K562 (cell line): ENCODE measurements around the gene DRG1. TPM values are rescaled to one million over a fixed set of nuclear protein-coding genes. Genes with fewer than 3 reads are reported as not detected.

Source experiments
- ATAC-seq: fragments of 200-7000 bp; cut with Tn5 transposase; 3 replicates; pipeline ENCODE4 v1.9.1; 2020; ENCODE audit warnings: moderate library complexity
- Bru-seq: library from RNA; stranded (reverse); fragments of 400-500 nt; gene quantifications from one replicate; lab custom pipeline; 2021; lab: Mats Ljungman, UMichigan
- BruChase-seq, 2 experiments: library from RNA; stranded (reverse); fragments of 400-500 nt; gene quantifications; one replicate each; lab custom pipeline; 2021; lab: Mats Ljungman, UMichigan
- BruUV-seq: library from RNA; stranded (reverse); fragments of 400-500 nt; replicated peaks from 2 replicates; lab custom pipeline; 2021; lab: Mats Ljungman, UMichigan
- CTCF ChIA-PET: fragments of 300-600 bp; formaldehyde crosslinking; extraction: SDS; loops from one replicate; lab custom pipeline; 2021; ENCODE audit warnings: low intra/inter-chr PET ratio; lab: Yijun Ruan, JAX
- POLR2A ChIA-PET: fragments of 300-600, 350-650 bp; sonication (Branson Sonifier 250); formaldehyde crosslinking; extraction: SDS; loops from one replicate; lab custom pipeline; 2021; ENCODE audit warnings: antibody characterized with exemption, inconsistent platforms; lab: Yijun Ruan, JAX
- DNase-seq, 4 experiments: peaks; one replicate each; pipeline versions ENCODE4 v3.0.0 to v3.0.0-alpha.2; 2011 to 2018; ENCODE audit warnings: low spot score in 3 of 4, mixed read lengths in 3 of 4; ENCODE audit errors: extremely low read depth in 1 of 4
- FAIRE-seq: peaks from 2 replicates; lab custom pipeline; 2011; peaks lifted over from hg19 to GRCh38; lab: Jason Lieb, UNC
- H2AFZ ChIP-seq: 2 replicates; pipeline ENCODE4 v1.6.0; 2011; ENCODE audit warnings: low read depth, low read length, control low read depth, inconsistent platforms
- H3K27ac ChIP-seq: fragments of 200-600 bp; 3 replicates; pipeline ENCODE4 v1.8.0; 2011; ENCODE audit warnings: low read depth, mild to moderate bottlenecking, control low read depth, inconsistent platforms, low read length, moderate library complexity, mixed read lengths; ENCODE audit errors: extremely low read depth
- H3K27me3 ChIP-seq, 2 experiments: fragments of 300-600 bp in 1 of 2; 2 replicates in 1 of 2; 3 replicates in 1 of 2; pipeline versions ENCODE4 v1.6.0 to v1.8.0; 2011; ENCODE audit warnings: inconsistent platforms in 2 of 2, low read length in 2 of 2, mild to moderate bottlenecking in 1 of 2, mixed read lengths in 1 of 2, moderate library complexity in 1 of 2; ENCODE audit not compliant: control insufficient read depth in 2 of 2, insufficient read depth in 2 of 2
- H3K36me3 ChIP-seq: fragments of 300-600 bp; 3 replicates; pipeline ENCODE4 v1.8.0; 2011; ENCODE audit warnings: mild to moderate bottlenecking, low read length, inconsistent platforms; ENCODE audit not compliant: control insufficient read depth, insufficient read depth
- H3K4me1 ChIP-seq, 2 experiments: fragments of 200-600 bp in 1 of 2; replicated peaks in 1 of 2; 2 replicates in 1 of 2; 3 replicates in 1 of 2; pipeline versions ENCODE4 v1.5.1 to v1.8.0; 2011; ENCODE audit warnings: inconsistent platforms in 2 of 2, low read length in 2 of 2, mild to moderate bottlenecking in 1 of 2, mixed read lengths in 1 of 2, moderate library complexity in 1 of 2; ENCODE audit not compliant: control insufficient read depth in 2 of 2, insufficient read depth in 2 of 2
- H3K4me2 ChIP-seq: 2 replicates; pipeline ENCODE4 v1.6.1; 2011; ENCODE audit warnings: low read length, control low read depth, inconsistent platforms, mixed read lengths; ENCODE audit not compliant: insufficient read depth
- H3K4me3 ChIP-seq: fragments of 200-600 bp; sonication (generic), shearing (Covaris generic); 2 replicates; pipeline ENCODE4 v1.5.1; 2016; ENCODE audit warnings: control low read depth, inconsistent platforms
- H3K79me2 ChIP-seq: fragments of 200-600 bp; 3 replicates; pipeline ENCODE4 v1.8.0; 2011; ENCODE audit warnings: low read length, inconsistent platforms; ENCODE audit not compliant: control insufficient read depth, insufficient read depth
- H3K9ac ChIP-seq, 2 experiments: 2 replicates each; pipeline versions ENCODE4 v1.6.0 to v1.6.1; 2011; ENCODE audit warnings: low read depth in 2 of 2, low read length in 2 of 2, control low read depth in 1 of 2, inconsistent platforms in 1 of 2, mild to moderate bottlenecking in 1 of 2, mixed read lengths in 1 of 2; ENCODE audit not compliant: insufficient read depth in 1 of 2
- H3K9me1 ChIP-seq: one replicate; pipeline ENCODE4 v1.6.0; 2011; ENCODE audit warnings: inconsistent platforms, mild to moderate bottlenecking, low read length, moderate library complexity; ENCODE audit not compliant: control insufficient read depth, insufficient read depth
- H3K9me3 ChIP-seq: replicated peaks from 2 replicates; pipeline ENCODE4 v1.5.1; 2011; ENCODE audit warnings: low read depth, low read length, inconsistent platforms; ENCODE audit not compliant: control insufficient read depth, insufficient read depth
- H4K20me1 ChIP-seq: replicated peaks from 2 replicates; pipeline ENCODE4 v1.6.1; 2011; ENCODE audit warnings: low read length, inconsistent platforms, mixed read lengths; ENCODE audit not compliant: control insufficient read depth, insufficient read depth
- ARID4B ChIP-seq: sonication (generic); formaldehyde crosslinking; IDR thresholded peaks from 2 replicates; pipeline ENCODE4 v1.8.0; 2022; ENCODE audit warnings: mild to moderate bottlenecking, missing genetic modification reagents
- CBFB ChIP-seq: sonication (generic); formaldehyde crosslinking; IDR thresholded peaks from 2 replicates; pipeline ENCODE4 v1.4.0; 2020; ENCODE audit warnings: mild to moderate bottlenecking, missing genetic modification reagents
- CTBP1 ChIP-seq: fragments of 450-650 bp; IDR thresholded peaks from 2 replicates; pipeline ENCODE4 v1.6.1; 2016; ENCODE audit warnings: borderline replicate concordance
- EP400 ChIP-seq: fragments of 450-650 bp; IDR thresholded peaks from 2 replicates; pipeline ENCODE4 v1.6.1; 2017; ENCODE audit warnings: antibody characterized with exemption, mild to moderate bottlenecking, moderate library complexity
- FOXK1 ChIP-seq: sonication (generic); formaldehyde crosslinking; IDR thresholded peaks from 2 replicates; pipeline ENCODE4 v1.8.0; 2022; ENCODE audit warnings: missing genetic modification reagents, mild to moderate bottlenecking, borderline replicate concordance
- MAFF ChIP-seq: IDR thresholded peaks from 2 replicates; pipeline ENCODE4 v1.6.1; 2012; ENCODE audit warnings: low read length, improper control_type of control experiment
- MAZ ChIP-seq, 2 experiments: fragments of 450-650 bp in 1 of 2; sonication (generic) in 1 of 2; formaldehyde crosslinking; IDR thresholded peaks in 1 of 2; conservative IDR thresholded peaks in 1 of 2; 2 replicates each; pipeline versions ENCODE4 v1.4.0 to v1.5.0; 2020; ENCODE audit warnings: mild to moderate bottlenecking in 1 of 2, missing genetic modification reagents in 1 of 2
- PCBP1 ChIP-seq: fragments of 200-400 bp; formaldehyde crosslinking; IDR thresholded peaks from 2 replicates; pipeline ENCODE4 v1.6.1; 2018; ENCODE audit warnings: mild to moderate bottlenecking, low read depth, low read length; ENCODE audit not compliant: poor library complexity, severe bottlenecking
- POLR2AphosphoS5 ChIP-seq: IDR thresholded peaks from 2 replicates; pipeline ENCODE4 v1.6.1; 2011; ENCODE audit warnings: mild to moderate bottlenecking, low read depth, low read length, moderate library complexity; ENCODE audit not compliant: control insufficient read depth, insufficient read depth
- ZNF316 ChIP-seq: fragments of 450-650 bp; IDR thresholded peaks from 2 replicates; pipeline ENCODE4 v1.6.1; 2016
- ZNF444 ChIP-seq: fragments of 250-450 bp; sonication (Bioruptor Pico); IDR thresholded peaks from 2 replicates; pipeline ENCODE4 v1.4.0; 2020; ENCODE audit warnings: mild to moderate bottlenecking, moderate library complexity
- WGBS: fragments of 100-300 bp; shearing (Covaris generic); methylation state at CpG from one replicate; pipeline ENCODE4 v1.1.6; 2016; ENCODE audit warnings: low coverage, mixed read lengths; ENCODE audit not compliant: insufficient coverage; ENCODE audit errors: missing lambda C conversion rate; 5-methylcytosine and 5-hydroxymethylcytosine counted together
- in situ Hi-C: fragments of 300-500 bp; cut with MboI; formaldehyde crosslinking; loops from 4 replicates; pipeline ENCODE4 v1.15.0; 2018; ENCODE audit warnings: inconsistent platforms, mixed read lengths
- intact Hi-C: fragments of 100-400 bp; cut with micrococcal nuclease; formaldehyde crosslinking; loops from 2 replicates; pipeline ENCODE4 v1.14.2; 2022
- long read RNA-seq, 3 experiments: library from polyadenylated mRNA in 2 of 3; library from RNA in 1 of 3; unstranded in 2 of 3; stranded (forward) in 1 of 3; transcript quantifications; one replicate each; pipeline ENCODE4 v2.0.0, GENCODE V29; 2019 to 2022
- polyA minus RNA-seq, 3 experiments: library from RNA; depleted of rRNA, polyadenylated mRNA; stranded (reverse); fragments of >200 nt; gene quantifications; 2 replicates each; pipeline ENCODE4 v1.2.3, GENCODE V29; 2011
- polyA plus RNA-seq, 8 experiments: library from polyadenylated mRNA; depleted of rRNA in 4 of 8; stranded (reverse) in 5 of 8; unstranded in 3 of 8; fragments of >200 nt; fragmentation: Nextera tagmentation in 2 of 8; fragmentation: Illumina TruSeq in 1 of 8; extraction: Ambion mirVana in 2 of 8; extraction: Trizol in 1 of 8; gene quantifications; 2 replicates each; pipeline versions ENCODE4 v1.2.1 to v1.2.3, GENCODE V29; 2011 to 2014; ENCODE audit warnings: inconsistent platforms in 1 of 8, missing spikeins in 1 of 8
- total RNA-seq, 7 experiments: library from RNA; depleted of rRNA in 6 of 7; stranded (reverse); fragments of >200 nt in 6 of 7; fragmentation: Illumina TruSeq in 2 of 7; extraction: Trizol in 2 of 7; gene quantifications; 2 replicates each; pipeline versions ENCODE4 v1.2.1 to v1.2.3, GENCODE V29; 2011 to 2021; ENCODE audit warnings: low replicate concordance in 1 of 7

The DRG1 gene
- 148 TPM in 2 replicates for total RNA-seq (2011; cell fraction: chromatin; rRNA removed; ENCODE audit: low replicate concordance)
- 64.6 and 67.4 TPM in 2 replicates for total RNA-seq (2011; cell fraction: nucleolus; rRNA removed)
- total RNA-seq (2011; cell fraction: nucleoplasm; rRNA removed): 84.0 and 90.9 TPM in 2 replicates
- 77.1 and 87.6 TPM in 2 replicates for total RNA-seq (2014; rRNA removed)
- 93.3 and 98.6 TPM in 2 replicates for total RNA-seq (2014; rRNA removed; fragmentation: Illumina TruSeq; extraction: Trizol)
- 85.8 and 90.9 TPM in 2 replicates for total RNA-seq (2015; rRNA removed; fragmentation: Illumina TruSeq; extraction: Trizol)
- total RNA-seq (2021): 76.4 and 76.5 TPM in 2 replicates
- 84.1 and 111 TPM in 2 replicates for polyA plus RNA-seq (2011; rRNA removed)
- polyA plus RNA-seq (2011; cell fraction: cytosol; rRNA removed): 37.5 and 59.5 TPM in 2 replicates
- polyA plus RNA-seq (2011; cell fraction: nucleus; rRNA removed): 34.1 and 46.3 TPM in 2 replicates
- 61.8 and 93.0 TPM in 2 replicates for polyA plus RNA-seq (2012)
- 96.4 and 114 TPM in 2 replicates for polyA plus RNA-seq (2014; fragmentation: Illumina TruSeq; extraction: Trizol)
- 100 to 1,000 TPM; 159 to 211 TPM for polyA plus RNA-seq (2014; fragmentation: Nextera tagmentation; extraction: Ambion mirVana)
- 79.7 and 86.4 TPM in 2 replicates for polyA plus RNA-seq (2014; rRNA removed)
- polyA minus RNA-seq (2011; rRNA and poly(A)+ RNA removed): 123 and 191 TPM in 2 replicates
- polyA minus RNA-seq (2011; cell fraction: cytosol; rRNA and poly(A)+ RNA removed): 47.2 and 50.0 TPM in 2 replicates
- polyA minus RNA-seq (2011; cell fraction: nucleus; rRNA and poly(A)+ RNA removed): 20.7 and 35.9 TPM in 2 replicates
- Bru-seq, nascent RNA: percentile 63 among the genes with signal in this experiment
- percentile 66 among the genes with signal in this experiment for BruChase-seq, experiment 1, labeled RNA remaining after a 2-hour chase
- BruChase-seq, experiment 2, labeled RNA remaining after a 6-hour chase: percentile 65 among the genes with signal in this experiment
- long read RNA-seq, experiment 1, transcript DRG1-201 (9 exons, 1,746 nt): major isoform, 201 of 297 reads
- long read RNA-seq, experiment 1, partial matches to known transcripts: 72 of 297 reads
- long read RNA-seq, experiment 1, other reads (novel, unspliced or antisense): 24 of 297 reads
- long read RNA-seq, experiment 2, transcript DRG1-201 (9 exons, 1,746 nt): major isoform, 97 of 149 reads
- long read RNA-seq, experiment 2, partial matches to known transcripts: 16 of 149 reads
- long read RNA-seq, experiment 2, other reads (novel, unspliced or antisense): 34 of 149 reads
- long read RNA-seq, experiment 3, transcript DRG1-201 (9 exons, 1,746 nt): major isoform, 198 of 222 reads
- long read RNA-seq, experiment 3, partial matches to known transcripts: 7 of 222 reads
- long read RNA-seq, experiment 3, other reads (novel, unspliced or antisense): 17 of 222 reads

DNA sequence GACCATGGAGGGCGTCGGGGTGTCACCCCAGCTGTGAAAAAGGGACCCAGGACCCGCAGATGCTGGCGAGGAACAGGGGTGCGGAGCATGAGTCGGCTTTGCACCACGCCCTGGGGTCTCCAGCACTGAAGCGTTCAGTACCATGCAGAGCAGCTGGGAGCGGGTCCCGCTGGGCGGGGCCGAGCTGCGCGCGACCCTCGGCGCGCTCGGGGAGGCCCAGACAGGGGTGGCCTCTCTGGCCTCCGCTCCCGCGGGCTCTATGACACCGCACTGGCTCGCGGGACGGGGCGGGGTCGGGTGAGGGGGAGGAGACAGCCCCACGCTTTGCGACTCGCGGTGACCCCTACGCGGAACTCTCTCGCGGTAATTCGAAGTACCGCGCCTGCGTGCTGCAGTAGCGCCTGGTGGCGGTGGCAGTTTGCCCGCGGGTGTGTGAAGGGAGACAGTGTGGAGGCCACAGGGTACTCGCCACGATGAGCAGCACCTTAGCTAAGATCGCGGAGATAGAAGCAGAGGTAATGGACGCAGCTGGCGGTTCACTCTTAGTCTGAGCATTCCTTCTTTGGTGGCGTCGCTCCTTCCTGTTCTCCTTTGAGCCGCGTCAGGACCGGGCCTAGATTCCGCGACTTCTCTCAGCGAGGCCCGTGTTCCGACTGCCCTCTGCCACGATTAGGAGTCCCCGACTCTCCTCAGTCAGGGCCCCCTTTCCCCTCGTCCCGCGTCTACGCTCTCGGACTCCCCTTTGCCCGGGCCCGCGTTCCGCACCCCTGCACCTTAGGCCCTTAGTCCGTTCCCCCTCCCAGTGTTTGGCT lies at the start of gene DRG1:
Gene DRG1 (plus strand): TSS at position 394 of the 812 bp plus-strand sequence. CDS start 80 bp downstream, at position 474.
- Histone ChIP-seq H3K4me1 (peaks cover 2 to 4% of the 10 kb centered on the region in 2 experiments; a peak in 2 of 5 replicates), H3K9ac (peak within 1 kb of the TSS; percentile 98 to 99), H3K36me3 (peaks cover 35% of the 10 kb centered on the region; the same call in 2 of the 3 replicates), H3K9me1 (no peaks in the 10 kb centered on the region), H4K20me1 (no peaks in the 10 kb centered on the region), H3K27me3 (no peaks in the 10 kb centered on the region), H3K9me3 (no peaks in the 10 kb centered on the region), H3K79me2 (peaks cover 41% of the 10 kb centered on the region), H3K4me2 (peak within 1 kb of the TSS; percentile 93), H2AFZ (peak within 1 kb of the TSS; percentile 91), H3K4me3 (peak within 1 kb of the TSS; percentile 72), H3K27ac (peak within 1 kb of the TSS; percentile 97)
- BruUV-seq: no TSS peak
- intact Hi-C loops: loop anchor here (5.0 kb wide), 1 partner anchor 52 kb away; the partner anchor contains the start of gene PATZ1
- WGBS: 1% methylated on average over 28 of the region's 72 CpGs
- CTCF ChIA-PET: no interaction called here
- ATAC-seq (peak; percentile 99), DNase-seq (peak; percentile 94 to 96 (median 95)), FAIRE-seq (peak; percentile 92)
- in situ Hi-C loops: loop anchor here (5.0 kb wide), 1 partner anchor 47 kb away; no protein-coding TSS in a partner anchor
- POLR2A ChIA-PET: interaction anchor here (0.9 to 1.2 kb wide), 4 partner anchors 11 to 1043 kb away, joined by 3 to 4 read pairs (median 4); no protein-coding TSS in a partner anchor
- TF ChIP-seq MAFF (no peak), PCBP1 (no peak), POLR2AphosphoS5 (peak; percentile 87), ZNF316 (no peak; the same call in 1 of the 2 replicates), MAZ (CRISPR knock-in tag; conservative IDR thresholded peaks at IDR 0.05 in 1 of 2, IDR thresholded peaks at IDR 0.05 in 1 of 2) (peak; percentile 74 to 80; a peak in 3 of 4 replicates), ARID4B (no peak), FOXK1 (CRISPR knock-in tag) (no peak), ZNF444 (CRISPR knock-in tag) (no peak), EP400 (peak; percentile 85), CBFB (CRISPR knock-in tag) (no peak), CTBP1 (peak; percentile 44; the same call in 1 of the 2 replicates)
